Thyroid gland (tissue), 4 donors: ENCODE results near the gene BOC.

Experiments
- CTCF ChIP-seq, 6 experiments: fragments of 200-600 bp in 3 of 6; fragments of 450-650 bp in 3 of 6; sonication (generic) in 3 of 6; IDR thresholded peaks; one replicate each; pipeline ENCODE4 v1.5.1; 2016 to 2019; ENCODE audit warnings: antibody characterized with exemption in 6 of 6, mild to moderate bottlenecking in 2 of 6, inconsistent platforms in 1 of 6, moderate library complexity in 1 of 6
- POLR2A ChIP-seq, 2 donors: fragments of 450-650 bp; IDR thresholded peaks; one replicate each; pipeline ENCODE4 v1.6.1; 2017; ENCODE audit warnings: antibody characterized with exemption in 2 of 2, mild to moderate bottlenecking in 2 of 2, moderate library complexity in 1 of 2

- TF ChIP-seq CTCF (IDR thresholded peaks at IDR 0.05): no peak
- no peak for TF ChIP-seq POLR2A (IDR thresholded peaks at IDR 0.05)
These were observed 84.1 kb downstream of the BOC start for GRCh38 chr3:113295463-113295862.
